HepG2 (cell line): ENCODE measurements around the gene ATL2. TPM values are rescaled to one million over a fixed set of nuclear protein-coding genes. Genes with fewer than 3 reads are reported as not detected.

Experiments
- BORCS8-MEF2B ChIP-seq: sonication (generic); formaldehyde crosslinking; IDR thresholded peaks from 2 replicates; pipeline ENCODE4 v1.8.0; 2022; ENCODE audit warnings: mild to moderate bottlenecking, missing genetic modification reagents
- CREM ChIP-seq, 2 experiments: sonication (generic) in 1 of 2; formaldehyde crosslinking in 1 of 2; IDR thresholded peaks; 2 replicates each; pipeline versions ENCODE4 v1.4.0 to v1.6.1; 2016 to 2020; ENCODE audit warnings: antibody characterized with exemption in 1 of 2, mild to moderate bottlenecking in 1 of 2, missing genetic modification reagents in 1 of 2
- DNMT1 ChIP-seq: sonication (generic); formaldehyde crosslinking; IDR thresholded peaks from 2 replicates; pipeline ENCODE4 v1.5.1; 2020; ENCODE audit warnings: mild to moderate bottlenecking, missing genetic modification reagents
- FOXM1 ChIP-seq: sonication (generic); formaldehyde crosslinking; IDR thresholded peaks from 2 replicates; pipeline ENCODE4 v1.5.0; 2020; ENCODE audit warnings: missing genetic modification reagents
- GABPA ChIP-seq, 2 experiments: IDR thresholded peaks; 2 replicates each; pipeline ENCODE4 v1.6.1; 2011 to 2016; ENCODE audit warnings: low read depth in 2 of 2, low read length in 1 of 2, missing biosample characterization in 1 of 2, missing genetic modification characterization in 1 of 2
- MEF2D ChIP-seq: sonication (generic); formaldehyde crosslinking; IDR thresholded peaks from 2 replicates; pipeline ENCODE4 v1.5.1; 2020; ENCODE audit warnings: mild to moderate bottlenecking, missing genetic modification reagents
- NBN ChIP-seq: fragments of 450-650 bp; conservative IDR thresholded peaks from 2 replicates; pipeline ENCODE4 v1.6.1; 2017
- REPIN1 ChIP-seq: sonication (generic); formaldehyde crosslinking; IDR thresholded peaks from 2 replicates; pipeline ENCODE4 v1.8.0; 2022; ENCODE audit warnings: missing genetic modification reagents, low read depth, mild to moderate bottlenecking, borderline replicate concordance
- SOX6 ChIP-seq, 2 experiments: fragments of 450-650 bp in 1 of 2; sonication (generic) in 1 of 2; formaldehyde crosslinking in 1 of 2; IDR thresholded peaks; 2 replicates each; pipeline versions ENCODE4 v1.4.0 to v1.6.1; 2017 to 2020; ENCODE audit warnings: antibody characterized with exemption in 1 of 2, mild to moderate bottlenecking in 1 of 2, missing genetic modification reagents in 1 of 2
- ZNF326 ChIP-seq: sonication (generic); formaldehyde crosslinking; IDR thresholded peaks from 2 replicates; pipeline ENCODE4 v1.4.0; 2020; ENCODE audit warnings: missing genetic modification reagents, borderline replicate concordance
- ZNF343 ChIP-seq: sonication (generic); formaldehyde crosslinking; IDR thresholded peaks from 2 replicates; pipeline ENCODE4 v1.4.0; 2020; ENCODE audit warnings: mild to moderate bottlenecking, missing genetic modification reagents
- ZNF598 ChIP-seq: sonication (generic); formaldehyde crosslinking; IDR thresholded peaks from 2 replicates; pipeline ENCODE4 v1.5.1; 2020; ENCODE audit warnings: mild to moderate bottlenecking, missing genetic modification reagents, borderline replicate concordance
- ZNF746 ChIP-seq: sonication (generic); formaldehyde crosslinking; IDR thresholded peaks from 2 replicates; pipeline ENCODE4 v1.8.0; 2022; ENCODE audit warnings: mild to moderate bottlenecking, missing genetic modification reagents
- polyA plus RNA-seq, 8 experiments: library from polyadenylated mRNA; depleted of rRNA in 3 of 8; stranded (reverse) in 7 of 8; unstranded in 1 of 8; fragments of >200 nt; fragmentation: Illumina TruSeq in 4 of 8; extraction: Trizol in 4 of 8; gene quantifications; 2 replicates each; pipeline versions ENCODE4 v1.2.1 to v1.2.3, GENCODE V29; 2011 to 2016; ENCODE audit warnings: low read depth in 4 of 8, missing spikeins in 1 of 8, mixed read lengths in 1 of 8; ENCODE audit not compliant: insufficient read depth in 1 of 8
- total RNA-seq, 5 experiments: library from RNA; depleted of rRNA; stranded (reverse); fragments of >200 nt; fragmentation: Illumina TruSeq; extraction: Trizol; gene quantifications; 2 replicates each; pipeline ENCODE4 v1.2.3, GENCODE V29; 2016; ENCODE audit warnings: low read depth in 1 of 5
- TF ChIP-seq, protein P1 (sequence below): sonication (generic); formaldehyde crosslinking; IDR thresholded peaks from 2 replicates; pipeline ENCODE4 v1.4.0; 2020; ENCODE audit warnings: missing genetic modification reagents
- TF ChIP-seq, protein P2 (sequence below): sonication (generic); formaldehyde crosslinking; IDR thresholded peaks from 2 replicates; pipeline ENCODE4 v1.8.1; 2023; ENCODE audit warnings: mild to moderate bottlenecking, inconsistent platforms, moderate library complexity, missing genetic modification reagents, borderline replicate concordance
- TF ChIP-seq, protein P3 (sequence below): sonication (generic); formaldehyde crosslinking; IDR thresholded peaks from 2 replicates; pipeline ENCODE4 v1.5.0; 2020; ENCODE audit warnings: missing genetic modification reagents
- TF ChIP-seq, protein P4 (sequence below): sonication (generic); formaldehyde crosslinking; IDR thresholded peaks from 2 replicates; pipeline ENCODE4 v1.8.1; 2023; ENCODE audit warnings: mild to moderate bottlenecking, missing genetic modification reagents
- TF ChIP-seq, protein P5 (sequence below): IDR thresholded peaks from 2 replicates; pipeline ENCODE4 v1.6.1; 2016; ENCODE audit warnings: low read depth, borderline replicate concordance

The ATL2 gene
- total and polyA plus RNA-seq, 2 of the 13 experiments (the other 11 are each of a cell fraction or from before 2014, with no cell fraction given): 56.5 to 119 TPM

DNA sequence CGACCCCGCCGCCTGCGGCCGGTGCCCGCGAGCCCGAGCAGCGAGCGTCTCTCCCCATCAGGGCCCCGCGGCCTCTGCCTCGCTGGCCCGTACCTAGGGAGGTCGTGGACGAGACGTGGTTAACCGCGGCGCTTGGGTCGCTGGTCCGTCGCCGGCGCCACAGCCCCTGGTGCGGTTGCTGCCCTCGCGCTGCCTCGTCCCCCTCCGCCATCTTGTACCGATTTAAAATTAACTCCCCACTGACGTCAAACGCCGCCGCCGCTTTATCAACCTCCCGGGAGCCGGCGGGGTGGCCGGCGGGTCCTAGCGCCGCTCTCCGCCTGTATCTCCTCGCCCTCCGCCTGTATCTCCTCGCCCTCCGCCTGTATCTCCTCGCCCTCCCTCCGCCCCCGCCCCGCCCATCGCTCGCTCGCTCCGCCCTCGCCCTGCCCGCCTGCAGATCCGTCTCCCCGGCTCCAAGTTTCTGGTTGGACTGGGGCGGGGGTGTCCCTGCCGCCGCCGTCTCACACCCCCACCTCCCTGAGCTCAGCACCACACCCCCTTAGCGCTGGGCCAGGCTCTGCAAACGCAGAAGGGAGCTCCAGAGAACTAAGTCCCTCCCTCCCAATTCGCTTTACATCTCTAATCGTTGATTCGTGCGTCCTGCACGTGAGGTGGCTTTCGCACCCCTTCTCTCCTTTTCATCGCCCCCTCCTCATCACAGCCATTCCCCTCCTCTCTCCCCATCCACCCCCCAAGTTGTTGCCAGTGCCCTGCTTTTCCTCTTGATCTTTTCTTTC is at the start of gene ATL2 (continued):
- TF ChIP-seq, protein P1, sequence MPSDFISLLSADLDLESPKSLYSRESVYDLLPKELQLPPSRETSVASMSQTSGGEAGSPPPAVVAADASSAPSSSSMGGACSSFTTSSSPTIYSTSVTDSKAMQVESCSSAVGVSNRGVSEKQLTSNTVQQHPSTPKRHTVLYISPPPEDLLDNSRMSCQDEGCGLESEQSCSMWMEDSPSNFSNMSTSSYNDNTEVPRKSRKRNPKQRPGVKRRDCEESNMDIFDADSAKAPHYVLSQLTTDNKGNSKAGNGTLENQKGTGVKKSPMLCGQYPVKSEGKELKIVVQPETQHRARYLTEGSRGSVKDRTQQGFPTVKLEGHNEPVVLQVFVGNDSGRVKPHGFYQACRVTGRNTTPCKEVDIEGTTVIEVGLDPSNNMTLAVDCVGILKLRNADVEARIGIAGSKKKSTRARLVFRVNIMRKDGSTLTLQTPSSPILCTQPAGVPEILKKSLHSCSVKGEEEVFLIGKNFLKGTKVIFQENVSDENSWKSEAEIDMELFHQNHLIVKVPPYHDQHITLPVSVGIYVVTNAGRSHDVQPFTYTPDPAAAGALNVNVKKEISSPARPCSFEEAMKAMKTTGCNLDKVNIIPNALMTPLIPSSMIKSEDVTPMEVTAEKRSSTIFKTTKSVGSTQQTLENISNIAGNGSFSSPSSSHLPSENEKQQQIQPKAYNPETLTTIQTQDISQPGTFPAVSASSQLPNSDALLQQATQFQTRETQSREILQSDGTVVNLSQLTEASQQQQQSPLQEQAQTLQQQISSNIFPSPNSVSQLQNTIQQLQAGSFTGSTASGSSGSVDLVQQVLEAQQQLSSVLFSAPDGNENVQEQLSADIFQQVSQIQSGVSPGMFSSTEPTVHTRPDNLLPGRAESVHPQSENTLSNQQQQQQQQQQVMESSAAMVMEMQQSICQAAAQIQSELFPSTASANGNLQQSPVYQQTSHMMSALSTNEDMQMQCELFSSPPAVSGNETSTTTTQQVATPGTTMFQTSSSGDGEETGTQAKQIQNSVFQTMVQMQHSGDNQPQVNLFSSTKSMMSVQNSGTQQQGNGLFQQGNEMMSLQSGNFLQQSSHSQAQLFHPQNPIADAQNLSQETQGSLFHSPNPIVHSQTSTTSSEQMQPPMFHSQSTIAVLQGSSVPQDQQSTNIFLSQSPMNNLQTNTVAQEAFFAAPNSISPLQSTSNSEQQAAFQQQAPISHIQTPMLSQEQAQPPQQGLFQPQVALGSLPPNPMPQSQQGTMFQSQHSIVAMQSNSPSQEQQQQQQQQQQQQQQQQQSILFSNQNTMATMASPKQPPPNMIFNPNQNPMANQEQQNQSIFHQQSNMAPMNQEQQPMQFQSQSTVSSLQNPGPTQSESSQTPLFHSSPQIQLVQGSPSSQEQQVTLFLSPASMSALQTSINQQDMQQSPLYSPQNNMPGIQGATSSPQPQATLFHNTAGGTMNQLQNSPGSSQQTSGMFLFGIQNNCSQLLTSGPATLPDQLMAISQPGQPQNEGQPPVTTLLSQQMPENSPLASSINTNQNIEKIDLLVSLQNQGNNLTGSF (CRISPR knock-in tag): peak; percentile 60; the same call in 1 of the 2 replicates
- TF ChIP-seq GABPA (IDR thresholded peaks at IDR 0.05; ENCODE audit: low read depth, low read length): no peak
- TF ChIP-seq GABPA (CRISPR knock-in tag; IDR thresholded peaks at IDR 0.05; ENCODE audit: low read depth): no peak; the same call in 1 of the 2 replicates
- peak; percentile 93 for TF ChIP-seq ZNF746 (CRISPR knock-in tag)
- TF ChIP-seq, protein P2, sequence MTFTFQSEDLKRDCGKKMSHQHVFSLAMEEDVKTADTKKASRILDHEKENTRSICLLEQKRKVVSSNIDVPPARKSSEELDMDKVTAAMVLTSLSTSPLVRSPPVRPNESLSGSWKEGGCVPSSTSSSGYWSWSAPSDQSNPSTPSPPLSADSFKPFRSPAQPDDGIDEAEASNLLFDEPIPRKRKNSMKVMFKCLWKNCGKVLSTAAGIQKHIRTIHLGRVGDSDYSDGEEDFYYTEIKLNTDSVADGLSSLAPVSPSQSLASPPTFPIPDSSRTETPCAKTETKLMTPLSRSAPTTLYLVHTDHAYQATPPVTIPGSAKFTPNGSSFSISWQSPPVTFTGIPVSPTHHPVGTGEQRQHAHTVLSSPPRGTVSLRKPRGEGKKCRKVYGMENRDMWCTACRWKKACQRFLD (CRISPR knock-in tag): no peak; the same call in 1 of the 2 replicates
- TF ChIP-seq DNMT1 (CRISPR knock-in tag): no peak
- TF ChIP-seq, protein P3, sequence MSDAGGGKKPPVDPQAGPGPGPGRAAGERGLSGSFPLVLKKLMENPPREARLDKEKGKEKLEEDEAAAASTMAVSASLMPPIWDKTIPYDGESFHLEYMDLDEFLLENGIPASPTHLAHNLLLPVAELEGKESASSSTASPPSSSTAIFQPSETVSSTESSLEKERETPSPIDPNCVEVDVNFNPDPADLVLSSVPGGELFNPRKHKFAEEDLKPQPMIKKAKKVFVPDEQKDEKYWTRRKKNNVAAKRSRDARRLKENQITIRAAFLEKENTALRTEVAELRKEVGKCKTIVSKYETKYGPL (CRISPR knock-in tag): no peak
- no peak for TF ChIP-seq SOX6 (IDR thresholded peaks at IDR 0.05)
- TF ChIP-seq SOX6 (CRISPR knock-in tag; IDR thresholded peaks at IDR 0.05): peak; percentile 52; the same call in 1 of the 2 replicates
- TF ChIP-seq, protein P4, sequence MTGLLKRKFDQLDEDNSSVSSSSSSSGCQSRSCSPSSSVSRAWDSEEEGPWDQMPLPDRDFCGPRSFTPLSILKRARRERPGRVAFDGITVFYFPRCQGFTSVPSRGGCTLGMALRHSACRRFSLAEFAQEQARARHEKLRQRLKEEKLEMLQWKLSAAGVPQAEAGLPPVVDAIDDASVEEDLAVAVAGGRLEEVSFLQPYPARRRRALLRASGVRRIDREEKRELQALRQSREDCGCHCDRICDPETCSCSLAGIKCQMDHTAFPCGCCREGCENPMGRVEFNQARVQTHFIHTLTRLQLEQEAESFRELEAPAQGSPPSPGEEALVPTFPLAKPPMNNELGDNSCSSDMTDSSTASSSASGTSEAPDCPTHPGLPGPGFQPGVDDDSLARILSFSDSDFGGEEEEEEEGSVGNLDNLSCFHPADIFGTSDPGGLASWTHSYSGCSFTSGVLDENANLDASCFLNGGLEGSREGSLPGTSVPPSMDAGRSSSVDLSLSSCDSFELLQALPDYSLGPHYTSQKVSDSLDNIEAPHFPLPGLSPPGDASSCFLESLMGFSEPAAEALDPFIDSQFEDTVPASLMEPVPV (CRISPR knock-in tag): 0 out of 2 replicates have a peak, but pooled peaks have one; percentile 24
- no peak for TF ChIP-seq ZNF598 (CRISPR knock-in tag)
- peak; percentile 42; the same call in 1 of the 2 replicates for TF ChIP-seq REPIN1
- TF ChIP-seq, protein P5, sequence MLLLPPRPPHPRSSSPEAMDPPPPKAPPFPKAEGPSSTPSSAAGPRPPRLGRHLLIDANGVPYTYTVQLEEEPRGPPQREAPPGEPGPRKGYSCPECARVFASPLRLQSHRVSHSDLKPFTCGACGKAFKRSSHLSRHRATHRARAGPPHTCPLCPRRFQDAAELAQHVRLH: peak; percentile 79; the same call in 1 of the 2 replicates
- peak; percentile 92 for TF ChIP-seq CREM (IDR thresholded peaks at IDR 0.05)
- TF ChIP-seq CREM (CRISPR knock-in tag; IDR thresholded peaks at IDR 0.05): no peak
- peak; percentile 91 for TF ChIP-seq FOXM1 (CRISPR knock-in tag)
- TF ChIP-seq ZNF343: no peak
- no peak for TF ChIP-seq NBN
- 0 out of 2 replicates have a peak, but pooled peaks have one; percentile 61 for TF ChIP-seq ZNF326 (CRISPR knock-in tag)
- peak; percentile 78; the same call in 1 of the 2 replicates for TF ChIP-seq BORCS8-MEF2B
- TF ChIP-seq MEF2D (CRISPR knock-in tag): peak; percentile 29; the same call in 1 of the 2 replicates
